HEK293 (cell line): ENCODE results near the gene ICAM3.

Experiments used
- BCL11B ChIP-seq: fragments of 450-650 bp; formaldehyde crosslinking; IDR thresholded peaks from 2 replicates; pipeline ENCODE4 v1.5.1; 2016; ENCODE audit warnings: low read depth, missing biosample characterization, missing genetic modification characterization
- GLI4 ChIP-seq: fragments of 450-650 bp; formaldehyde crosslinking; IDR thresholded peaks from 2 replicates; pipeline ENCODE4 v1.5.1; 2016; ENCODE audit warnings: missing biosample characterization, missing genetic modification characterization
- GLIS1 ChIP-seq: fragments of 450-650 bp; formaldehyde crosslinking; IDR thresholded peaks from 2 replicates; pipeline ENCODE4 v1.5.1; 2016; ENCODE audit warnings: missing biosample characterization, missing genetic modification characterization
- HOXC10 ChIP-seq: sonication (generic); formaldehyde crosslinking; IDR thresholded peaks from 2 replicates; pipeline ENCODE4 v1.8.1; 2023; ENCODE audit warnings: mild to moderate bottlenecking, missing genetic modification reagents
- KLF1 ChIP-seq: fragments of 450-650 bp; formaldehyde crosslinking; IDR thresholded peaks from 2 replicates; pipeline ENCODE4 v1.5.1; 2016; ENCODE audit warnings: missing biosample characterization, missing genetic modification characterization
- KLF10 ChIP-seq: fragments of 450-650 bp; IDR thresholded peaks from 2 replicates; pipeline ENCODE4 v1.5.1; 2018; ENCODE audit warnings: missing biosample characterization, mild to moderate bottlenecking, missing genetic modification characterization
- KLF7 ChIP-seq: fragments of 450-650 bp; formaldehyde crosslinking; IDR thresholded peaks from 2 replicates; pipeline ENCODE4 v1.5.1; 2016; ENCODE audit warnings: missing biosample characterization, missing genetic modification characterization, borderline replicate concordance
- RBAK ChIP-seq: fragments of 450-650 bp; formaldehyde crosslinking; IDR thresholded peaks from 2 replicates; pipeline ENCODE4 v1.5.1; 2016; ENCODE audit warnings: missing biosample characterization, missing genetic modification characterization
- SCRT2 ChIP-seq: fragments of 450-650 bp; formaldehyde crosslinking; IDR thresholded peaks from 2 replicates; pipeline ENCODE4 v1.5.1; 2016; ENCODE audit warnings: missing biosample characterization, missing genetic modification characterization
- SP2 ChIP-seq: fragments of 450-650 bp; formaldehyde crosslinking; IDR thresholded peaks from 2 replicates; pipeline ENCODE4 v1.5.1; 2016; ENCODE audit warnings: missing biosample characterization, missing genetic modification characterization
- ZBTB20 ChIP-seq: fragments of 450-650 bp; formaldehyde crosslinking; IDR thresholded peaks from 2 replicates; pipeline ENCODE4 v1.5.1; 2016; ENCODE audit warnings: missing biosample characterization, missing genetic modification characterization
- ZBTB48 ChIP-seq: fragments of 450-650 bp; formaldehyde crosslinking; IDR thresholded peaks from 2 replicates; pipeline ENCODE4 v1.5.1; 2016; ENCODE audit warnings: missing biosample characterization, missing genetic modification characterization
- ZEB2 ChIP-seq: fragments of 450-650 bp; formaldehyde crosslinking; IDR thresholded peaks from 2 replicates; pipeline ENCODE4 v1.5.1; 2016; ENCODE audit warnings: missing biosample characterization, missing genetic modification characterization
- ZNF10 ChIP-seq: fragments of 450-650 bp; formaldehyde crosslinking; IDR thresholded peaks from 2 replicates; pipeline ENCODE4 v1.5.1; 2017; ENCODE audit warnings: missing biosample characterization, missing genetic modification characterization
- ZNF184 ChIP-seq: fragments of 450-650 bp; IDR thresholded peaks from 2 replicates; pipeline ENCODE4 v1.5.1; 2018; ENCODE audit warnings: missing biosample characterization, mild to moderate bottlenecking, missing genetic modification characterization
- ZNF221 ChIP-seq: fragments of 450-650 bp; formaldehyde crosslinking; IDR thresholded peaks from 2 replicates; pipeline ENCODE4 v1.5.1; 2017; ENCODE audit warnings: missing biosample characterization, missing genetic modification characterization, borderline replicate concordance
- ZNF274 ChIP-seq, 2 experiments: fragments of 200-500 bp in 1 of 2; fragments of 450-650 bp in 1 of 2; sonication (Bioruptor generic) in 1 of 2; formaldehyde crosslinking in 1 of 2; IDR thresholded peaks; 2 replicates each; pipeline versions ENCODE4 v1.5.1 to v1.6.1; 2014 to 2016; ENCODE audit warnings: borderline replicate concordance in 1 of 2, inconsistent platforms in 1 of 2, low read length in 1 of 2, missing biosample characterization in 1 of 2, missing genetic modification characterization in 1 of 2
- ZNF335 ChIP-seq: fragments of 450-650 bp; formaldehyde crosslinking; conservative IDR thresholded peaks from 2 replicates; pipeline ENCODE4 v1.5.1; 2016; ENCODE audit warnings: missing biosample characterization, missing genetic modification characterization
- ZNF341 ChIP-seq: fragments of 450-650 bp; formaldehyde crosslinking; IDR thresholded peaks from 2 replicates; pipeline ENCODE4; 2016; ENCODE audit warnings: low read depth, missing biosample characterization, missing genetic modification characterization
- ZNF423 ChIP-seq: fragments of 450-650 bp; formaldehyde crosslinking; IDR thresholded peaks from 2 replicates; pipeline ENCODE4 v1.5.1; 2016; ENCODE audit warnings: missing biosample characterization, missing genetic modification characterization
- ZNF529 ChIP-seq: fragments of 450-650 bp; formaldehyde crosslinking; IDR thresholded peaks from 2 replicates; pipeline ENCODE4 v1.5.1; 2017; ENCODE audit warnings: missing genetic modification characterization, missing biosample characterization; ENCODE audit not compliant: insufficient replicate concordance
- ZNF561 ChIP-seq: fragments of 450-650 bp; IDR thresholded peaks from 2 replicates; pipeline ENCODE4 v1.5.1; 2018; ENCODE audit warnings: missing biosample characterization, missing genetic modification characterization, borderline replicate concordance
- ZNF585B ChIP-seq: fragments of 450-650 bp; formaldehyde crosslinking; IDR thresholded peaks from 2 replicates; pipeline ENCODE4 v1.5.1; 2016; ENCODE audit warnings: missing biosample characterization, missing genetic modification characterization
- ZNF600 ChIP-seq: fragments of 450-650 bp; formaldehyde crosslinking; IDR thresholded peaks from 2 replicates; pipeline ENCODE4 v1.5.1; 2016; ENCODE audit warnings: missing biosample characterization, missing genetic modification characterization
- ZNF654 ChIP-seq: fragments of 450-650 bp; formaldehyde crosslinking; IDR thresholded peaks from 2 replicates; pipeline ENCODE4 v1.5.1; 2016; ENCODE audit warnings: low read depth, missing biosample characterization, missing genetic modification characterization
- ZNF76 ChIP-seq: fragments of 450-650 bp; formaldehyde crosslinking; IDR thresholded peaks from 2 replicates; pipeline ENCODE4; 2016; ENCODE audit warnings: low read depth, missing biosample characterization, missing genetic modification characterization, borderline replicate concordance
- ZNF768 ChIP-seq: fragments of 450-650 bp; formaldehyde crosslinking; IDR thresholded peaks from 2 replicates; pipeline ENCODE4 v1.5.1; 2018; ENCODE audit warnings: missing biosample characterization, mild to moderate bottlenecking, missing genetic modification characterization
- ZNF776 ChIP-seq: fragments of 450-650 bp; formaldehyde crosslinking; IDR thresholded peaks from 2 replicates; pipeline ENCODE4 v1.5.0; 2017; ENCODE audit warnings: missing biosample characterization, missing genetic modification characterization, borderline replicate concordance
- ZNF777 ChIP-seq: fragments of 450-650 bp; formaldehyde crosslinking; IDR thresholded peaks from 2 replicates; pipeline ENCODE4 v1.5.1; 2017; ENCODE audit warnings: missing biosample characterization, missing genetic modification characterization, borderline replicate concordance
- ZNF843 ChIP-seq: fragments of 450-650 bp; formaldehyde crosslinking; IDR thresholded peaks from 2 replicates; pipeline ENCODE4 v1.5.1; 2016; ENCODE audit warnings: missing biosample characterization, missing genetic modification characterization
- TF ChIP-seq, protein P1 (sequence below): fragments of 450-650 bp; formaldehyde crosslinking; IDR thresholded peaks from 2 replicates; pipeline ENCODE4 v1.5.1; 2016; ENCODE audit warnings: missing biosample characterization, missing genetic modification characterization
- TF ChIP-seq, protein P2 (sequence below): fragments of 450-650 bp; formaldehyde crosslinking; conservative IDR thresholded peaks from 2 replicates; pipeline ENCODE4 v1.5.1; 2016; ENCODE audit warnings: low read depth, missing biosample characterization, missing genetic modification characterization
- TF ChIP-seq, protein P3 (sequence below): fragments of 450-650 bp; formaldehyde crosslinking; optimal IDR thresholded peaks from 2 replicates; pipeline ENCODE3; 2016; ENCODE audit warnings: missing biosample characterization, mild to moderate bottlenecking, missing genetic modification characterization

The ICAM3 gene

DNA sequence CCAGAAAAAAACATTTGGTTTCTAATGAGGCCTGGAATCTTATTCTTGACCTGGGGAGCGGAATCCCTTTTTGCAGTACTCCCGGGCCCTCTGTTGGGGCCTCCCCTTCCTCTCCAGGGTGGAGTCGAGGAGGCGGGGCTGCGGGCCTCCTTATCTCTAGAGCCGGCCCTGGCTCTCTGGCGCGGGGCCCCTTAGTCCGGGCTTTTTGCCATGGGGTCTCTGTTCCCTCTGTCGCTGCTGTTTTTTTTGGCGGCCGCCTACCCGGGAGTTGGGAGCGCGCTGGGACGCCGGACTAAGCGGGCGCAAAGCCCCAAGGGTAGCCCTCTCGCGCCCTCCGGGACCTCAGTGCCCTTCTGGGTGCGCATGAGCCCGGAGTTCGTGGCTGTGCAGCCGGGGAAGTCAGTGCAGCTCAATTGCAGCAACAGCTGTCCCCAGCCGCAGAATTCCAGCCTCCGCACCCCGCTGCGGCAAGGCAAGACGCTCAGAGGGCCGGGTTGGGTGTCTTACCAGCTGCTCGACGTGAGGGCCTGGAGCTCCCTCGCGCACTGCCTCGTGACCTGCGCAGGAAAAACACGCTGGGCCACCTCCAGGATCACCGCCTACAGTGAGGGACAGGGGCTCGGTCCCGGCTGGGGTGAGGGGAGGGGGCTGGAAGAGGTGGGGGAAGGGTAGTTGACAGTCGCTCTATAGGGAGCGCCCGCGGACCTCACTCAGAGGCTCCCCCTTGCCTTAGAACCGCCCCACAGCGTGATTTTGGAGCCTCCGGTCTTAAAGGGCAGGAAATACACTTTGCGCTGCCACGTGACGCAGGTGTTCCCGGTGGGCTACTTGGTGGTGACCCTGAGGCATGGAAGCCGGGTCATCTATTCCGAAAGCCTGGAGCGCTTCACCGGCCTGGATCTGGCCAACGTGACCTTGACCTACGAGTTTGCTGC is 52.4 kb downstream of the ICAM3 start, which contains the start of gene ICAM4 (continued):
- TF ChIP-seq ZEB2 (tag by site-specific recombination) (peak; percentile 64), RBAK (tag by site-specific recombination) (no peak), ZNF423 (tag by site-specific recombination) (peak; percentile 54), ZBTB48 (peak; percentile 79), ZNF76 (tag by site-specific recombination) (peak; percentile 86), ZNF768 (tag by site-specific recombination) (peak; percentile 94; the same call in 1 of the 2 replicates), ZNF335 (tag by site-specific recombination) (peak; percentile 93), ZNF654 (tag by site-specific recombination) (no peak), ZNF561 (peak; percentile 48; the same call in 1 of the 2 replicates), ZNF843 (tag by site-specific recombination) (0 out of 2 replicates have a peak, but pooled peaks have one; percentile 29), ZNF184 (tag by site-specific recombination) (no peak), BCL11B (tag by site-specific recombination) (0 out of 2 replicates have a peak, but pooled peaks have one; percentile 17), ZNF585B (no peak), KLF10 (tag by site-specific recombination) (peak; percentile 42; the same call in 1 of the 2 replicates), ZNF529 (tag by site-specific recombination) (no peak), ZBTB20 (peak; percentile 95), ZNF274 (IDR thresholded peaks at IDR 0.05; ENCODE audit: low read length) (no peak), ZNF274 (tag by site-specific recombination; IDR thresholded peaks at IDR 0.05; ENCODE audit: borderline replicate concordance) (no peak), ZNF221 (tag by site-specific recombination) (no peak), ZNF776 (tag by site-specific recombination) (no peak), GLIS1 (peak; percentile 32; the same call in 1 of the 2 replicates), HOXC10 (no peak), ZNF600 (peak; percentile 55; the same call in 1 of the 2 replicates), ZNF10 (tag by site-specific recombination) (no peak), SCRT2 (tag by site-specific recombination) (peak; percentile 96), KLF1 (tag by site-specific recombination) (peak; percentile 44), SP2 (tag by site-specific recombination) (peak; percentile 69), KLF7 (peak; percentile 33; the same call in 1 of the 2 replicates), GLI4 (no peak), ZNF341 (tag by site-specific recombination) (peak; percentile 95), ZNF777 (tag by site-specific recombination) (peak; percentile 95)
- TF ChIP-seq, protein P1, sequence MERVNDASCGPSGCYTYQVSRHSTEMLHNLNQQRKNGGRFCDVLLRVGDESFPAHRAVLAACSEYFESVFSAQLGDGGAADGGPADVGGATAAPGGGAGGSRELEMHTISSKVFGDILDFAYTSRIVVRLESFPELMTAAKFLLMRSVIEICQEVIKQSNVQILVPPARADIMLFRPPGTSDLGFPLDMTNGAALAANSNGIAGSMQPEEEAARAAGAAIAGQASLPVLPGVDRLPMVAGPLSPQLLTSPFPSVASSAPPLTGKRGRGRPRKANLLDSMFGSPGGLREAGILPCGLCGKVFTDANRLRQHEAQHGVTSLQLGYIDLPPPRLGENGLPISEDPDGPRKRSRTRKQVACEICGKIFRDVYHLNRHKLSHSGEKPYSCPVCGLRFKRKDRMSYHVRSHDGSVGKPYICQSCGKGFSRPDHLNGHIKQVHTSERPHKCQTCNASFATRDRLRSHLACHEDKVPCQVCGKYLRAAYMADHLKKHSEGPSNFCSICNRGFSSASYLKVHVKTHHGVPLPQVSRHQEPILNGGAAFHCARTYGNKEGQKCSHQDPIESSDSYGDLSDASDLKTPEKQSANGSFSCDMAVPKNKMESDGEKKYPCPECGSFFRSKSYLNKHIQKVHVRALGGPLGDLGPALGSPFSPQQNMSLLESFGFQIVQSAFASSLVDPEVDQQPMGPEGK (tag by site-specific recombination) = peak; percentile 59
- TF ChIP-seq, protein P2, sequence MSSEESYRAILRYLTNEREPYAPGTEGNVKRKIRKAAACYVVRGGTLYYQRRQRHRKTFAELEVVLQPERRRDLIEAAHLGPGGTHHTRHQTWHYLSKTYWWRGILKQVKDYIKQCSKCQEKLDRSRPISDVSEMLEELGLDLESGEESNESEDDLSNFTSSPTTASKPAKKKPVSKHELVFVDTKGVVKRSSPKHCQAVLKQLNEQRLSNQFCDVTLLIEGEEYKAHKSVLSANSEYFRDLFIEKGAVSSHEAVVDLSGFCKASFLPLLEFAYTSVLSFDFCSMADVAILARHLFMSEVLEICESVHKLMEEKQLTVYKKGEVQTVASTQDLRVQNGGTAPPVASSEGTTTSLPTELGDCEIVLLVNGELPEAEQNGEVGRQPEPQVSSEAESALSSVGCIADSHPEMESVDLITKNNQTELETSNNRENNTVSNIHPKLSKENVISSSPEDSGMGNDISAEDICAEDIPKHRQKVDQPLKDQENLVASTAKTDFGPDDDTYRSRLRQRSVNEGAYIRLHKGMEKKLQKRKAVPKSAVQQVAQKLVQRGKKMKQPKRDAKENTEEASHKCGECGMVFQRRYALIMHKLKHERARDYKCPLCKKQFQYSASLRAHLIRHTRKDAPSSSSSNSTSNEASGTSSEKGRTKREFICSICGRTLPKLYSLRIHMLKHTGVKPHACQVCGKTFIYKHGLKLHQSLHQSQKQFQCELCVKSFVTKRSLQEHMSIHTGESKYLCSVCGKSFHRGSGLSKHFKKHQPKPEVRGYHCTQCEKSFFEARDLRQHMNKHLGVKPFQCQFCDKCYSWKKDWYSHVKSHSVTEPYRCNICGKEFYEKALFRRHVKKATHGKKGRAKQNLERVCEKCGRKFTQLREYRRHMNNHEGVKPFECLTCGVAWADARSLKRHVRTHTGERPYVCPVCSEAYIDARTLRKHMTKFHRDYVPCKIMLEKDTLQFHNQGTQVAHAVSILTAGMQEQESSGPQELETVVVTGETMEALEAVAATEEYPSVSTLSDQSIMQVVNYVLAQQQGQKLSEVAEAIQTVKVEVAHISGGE (tag by site-specific recombination) = peak; percentile 75
- TF ChIP-seq, protein P3, sequence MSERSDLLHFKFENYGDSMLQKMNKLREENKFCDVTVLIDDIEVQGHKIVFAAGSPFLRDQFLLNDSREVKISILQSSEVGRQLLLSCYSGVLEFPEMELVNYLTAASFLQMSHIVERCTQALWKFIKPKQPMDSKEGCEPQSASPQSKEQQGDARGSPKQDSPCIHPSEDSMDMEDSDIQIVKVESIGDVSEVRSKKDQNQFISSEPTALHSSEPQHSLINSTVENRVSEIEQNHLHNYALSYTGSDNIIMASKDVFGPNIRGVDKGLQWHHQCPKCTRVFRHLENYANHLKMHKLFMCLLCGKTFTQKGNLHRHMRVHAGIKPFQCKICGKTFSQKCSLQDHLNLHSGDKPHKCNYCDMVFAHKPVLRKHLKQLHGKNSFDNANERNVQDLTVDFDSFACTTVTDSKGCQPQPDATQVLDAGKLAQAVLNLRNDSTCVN (tag by site-specific recombination) = peak; percentile 65
